ENCODE data around the gene FALEC. TPM values are rescaled to one million over a fixed set of nuclear protein-coding genes. Genes with fewer than 3 reads are reported as not detected.

The FALEC gene
- total and polyA plus RNA-seq, 2 donors = 0.16 to 0.19 TPM

DNA sequence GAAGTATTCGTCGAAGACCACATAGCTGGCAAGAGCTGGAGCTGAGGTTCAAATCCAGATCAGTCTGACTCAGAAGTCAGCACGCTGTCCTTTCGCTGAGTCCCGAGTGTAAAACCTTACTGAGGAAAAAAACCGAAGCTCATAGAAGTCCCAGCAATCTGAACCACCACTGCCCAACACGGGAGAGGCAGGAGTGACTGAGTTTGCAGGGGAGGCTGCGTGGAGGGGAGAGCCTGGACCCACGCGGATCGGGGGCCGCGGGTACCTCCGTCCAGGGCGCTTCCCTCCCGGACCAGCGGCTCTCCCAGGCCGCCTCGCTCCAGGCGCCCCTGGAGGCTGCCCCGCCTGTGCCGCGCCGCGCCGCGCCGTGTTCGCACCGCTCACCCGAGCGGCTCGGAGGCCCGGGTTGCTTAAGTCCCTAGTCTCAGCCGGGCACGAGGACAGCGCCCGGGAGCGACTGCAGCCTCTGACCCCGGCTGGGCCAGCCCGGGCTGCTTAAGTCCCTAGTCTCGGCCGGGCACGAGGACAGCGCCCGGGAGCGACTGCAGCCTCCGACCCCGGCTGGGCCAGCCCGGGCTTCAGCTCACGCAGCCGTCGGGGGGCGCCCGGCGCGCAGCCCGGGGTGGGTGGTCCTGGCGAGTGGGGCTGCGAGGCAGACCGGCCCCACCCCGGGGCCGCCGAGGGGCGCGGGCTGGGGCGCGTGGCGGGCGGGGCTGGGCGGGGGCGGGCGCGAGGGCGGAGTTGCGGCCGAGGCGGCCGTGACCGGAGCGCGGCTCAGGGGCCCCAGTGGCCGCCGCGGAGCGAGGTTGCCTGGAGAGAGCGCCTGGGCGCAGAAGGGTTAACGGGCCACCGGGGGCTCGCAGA is 33.3 kb downstream of the FALEC start, which contains the start of gene ADAMTSL4:
Gene ADAMTSL4 (plus strand): TSS at position 777 of the 864 bp plus-strand sequence. CDS start 2,881 bp downstream, outside the sequence.
- peak in 1 of 9 donors; percentile 47 for DNase-seq (ENCODE audit: low read depth in 6 of 9, low spot score in 9 of 9)
- under 1% methylated on average over 91 of the region's 91 CpGs for WGBS
- H3K4me1 ChIP-seq (ENCODE audit: control insufficient read depth in 2 of 2, insufficient read depth in 2 of 2, low read length in 2 of 2) = peaks cover 16 to 31% of the 10 kb centered on the region in 2 donors

DNA sequence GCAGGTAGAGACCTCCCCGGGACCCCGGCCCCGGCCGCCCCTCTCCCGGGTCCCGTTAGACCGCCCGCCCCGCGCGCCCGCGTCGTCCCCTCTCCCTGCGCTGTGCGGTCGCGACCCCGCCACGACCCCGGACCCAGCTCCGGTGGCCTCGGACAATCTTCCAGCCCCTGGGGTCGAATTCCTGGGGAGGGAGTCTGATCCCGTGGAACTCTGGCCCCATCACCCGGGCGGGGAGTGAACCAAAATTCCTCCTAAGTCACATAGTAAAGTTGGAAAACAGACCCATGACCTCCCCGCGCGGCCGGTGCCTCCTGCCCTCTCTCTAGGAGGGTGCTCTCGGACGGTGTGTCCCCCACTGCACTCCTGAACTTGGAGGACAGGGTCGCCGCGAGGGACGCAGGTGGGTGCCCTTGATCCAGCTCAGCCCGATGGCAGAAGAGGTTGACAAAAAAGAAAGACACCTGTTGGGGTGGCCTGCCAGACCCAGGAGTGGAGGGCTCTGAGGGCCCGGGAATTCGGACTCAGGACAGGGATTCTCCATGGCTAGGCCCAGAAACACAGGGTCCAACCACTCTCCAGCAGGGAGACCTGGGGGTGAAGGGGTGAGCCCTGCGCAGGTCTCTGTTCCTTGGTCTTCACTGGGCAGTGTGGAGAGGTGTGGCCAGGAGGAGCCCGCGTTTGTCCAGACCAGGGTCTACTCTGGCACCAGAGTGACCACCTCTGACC is 34.1 kb downstream of the FALEC start:
- Histone ChIP-seq H3K4me3 (ENCODE audit: low read length in 2 of 2) (peak overlapping the region in 1 of 2 donors; percentile 55), H3K36me3 (ENCODE audit: control insufficient read depth in 2 of 2, insufficient read depth in 2 of 2, low read length in 1 of 2) (no peaks in the 10 kb centered on the region), H3K27ac (ENCODE audit: low read depth in 1 of 2, low read length in 1 of 2) (peak overlapping the region in 1 of 2 donors; percentile 42), H3K27me3 (ENCODE audit: control insufficient read depth in 2 of 2, insufficient read depth in 1 of 2, low read length in 1 of 2) (peaks cover 25 to 76% of the 10 kb centered on the region in 2 donors), H3K9me3 (ENCODE audit: control insufficient read depth in 2 of 2, insufficient read depth in 1 of 2, low read length in 1 of 2) (no peaks in the 10 kb centered on the region), H3K4me1 (ENCODE audit: control insufficient read depth in 2 of 2, insufficient read depth in 2 of 2, low read length in 2 of 2) (peaks cover 16 to 31% of the 10 kb centered on the region in 2 donors)
- no peak for DNase-seq (ENCODE audit: low read depth in 6 of 9, low spot score in 9 of 9)
- 40% methylated on average over 43 of the region's 43 CpGs for WGBS

More for the DNA sequence above, 33.3 kb downstream of the FALEC start, which contains the start of gene ADAMTSL4:
- Histone ChIP-seq H3K27me3 (ENCODE audit: control insufficient read depth in 2 of 2, insufficient read depth in 1 of 2, low read length in 1 of 2) (peaks cover 25 to 76% of the 10 kb centered on the region in 2 donors), H3K27ac (ENCODE audit: low read depth in 1 of 2, low read length in 1 of 2) (peak within 1 kb of the TSS in 1 of 2 donors; percentile 42), H3K9me3 (ENCODE audit: control insufficient read depth in 2 of 2, insufficient read depth in 1 of 2, low read length in 1 of 2) (no peaks in the 10 kb centered on the region), H3K36me3 (ENCODE audit: control insufficient read depth in 2 of 2, insufficient read depth in 2 of 2, low read length in 1 of 2) (no peaks in the 10 kb centered on the region), H3K4me3 (ENCODE audit: low read length in 2 of 2) (peak within 1 kb of the TSS; percentile 16 to 55)

DNA sequence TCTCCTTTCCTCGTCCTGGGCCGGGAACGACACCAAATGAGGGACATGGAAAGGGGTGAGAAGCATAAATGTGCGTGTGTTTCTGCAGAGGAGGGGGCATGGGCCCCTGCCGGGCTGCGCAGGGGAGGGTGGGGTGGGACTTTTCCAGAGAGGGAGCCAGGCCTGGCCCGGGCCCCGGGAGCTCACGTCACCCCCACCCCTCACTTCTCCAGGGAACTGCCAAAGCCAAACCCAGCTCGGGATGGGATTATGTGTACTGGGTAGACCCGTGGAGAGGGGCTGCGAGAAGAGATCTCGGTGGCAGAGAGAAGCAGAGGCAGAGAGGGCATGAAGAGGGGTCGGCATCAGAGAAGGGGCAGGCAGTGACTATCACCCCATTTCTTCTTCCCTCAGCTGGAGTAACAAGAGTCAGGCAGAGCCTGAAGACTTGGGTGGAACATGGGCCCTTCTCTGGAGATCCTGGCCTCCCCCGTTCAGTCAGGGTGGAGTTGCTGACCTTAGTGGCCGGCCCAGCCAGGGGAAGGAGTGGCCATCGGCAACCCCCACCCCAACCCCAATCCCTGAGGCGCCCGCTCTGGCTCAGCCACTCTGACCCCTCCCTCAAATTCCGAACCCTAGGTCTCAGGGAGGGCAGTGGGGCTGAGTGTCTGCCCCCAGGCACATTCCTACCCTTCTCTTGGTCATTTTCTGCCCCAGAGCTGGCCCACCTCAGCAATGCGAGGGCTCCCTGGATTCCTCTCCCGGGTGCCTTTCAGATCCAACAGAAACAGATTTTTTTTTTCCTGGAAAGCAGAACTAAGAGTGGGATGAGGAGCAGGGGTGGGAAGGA is 34.9 kb downstream of the FALEC start:
- H3K27me3 ChIP-seq (ENCODE audit: control insufficient read depth in 2 of 2, insufficient read depth in 1 of 2, low read length in 1 of 2) = peaks cover 25 to 74% of the 10 kb centered on the region in 2 donors
- 93% methylated on average over 22 of the region's 22 CpGs for WGBS
- H3K9me3 ChIP-seq (ENCODE audit: control insufficient read depth in 2 of 2, insufficient read depth in 1 of 2, low read length in 1 of 2) = no peaks in the 10 kb centered on the region
- H3K27ac ChIP-seq (ENCODE audit: low read depth in 1 of 2, low read length in 1 of 2) = peak overlapping the region in 1 of 2 donors; percentile 26
- no peak overlapping the region for H3K4me3 ChIP-seq (ENCODE audit: low read length in 2 of 2)
- H3K4me1 ChIP-seq (ENCODE audit: control insufficient read depth in 2 of 2, insufficient read depth in 2 of 2, low read length in 2 of 2) = peaks cover 16 to 31% of the 10 kb centered on the region in 2 donors
- H3K36me3 ChIP-seq (ENCODE audit: control insufficient read depth in 2 of 2, insufficient read depth in 2 of 2, low read length in 1 of 2) = no peaks in the 10 kb centered on the region
- no peak for DNase-seq (ENCODE audit: low read depth in 6 of 9, low spot score in 9 of 9)

DNA sequence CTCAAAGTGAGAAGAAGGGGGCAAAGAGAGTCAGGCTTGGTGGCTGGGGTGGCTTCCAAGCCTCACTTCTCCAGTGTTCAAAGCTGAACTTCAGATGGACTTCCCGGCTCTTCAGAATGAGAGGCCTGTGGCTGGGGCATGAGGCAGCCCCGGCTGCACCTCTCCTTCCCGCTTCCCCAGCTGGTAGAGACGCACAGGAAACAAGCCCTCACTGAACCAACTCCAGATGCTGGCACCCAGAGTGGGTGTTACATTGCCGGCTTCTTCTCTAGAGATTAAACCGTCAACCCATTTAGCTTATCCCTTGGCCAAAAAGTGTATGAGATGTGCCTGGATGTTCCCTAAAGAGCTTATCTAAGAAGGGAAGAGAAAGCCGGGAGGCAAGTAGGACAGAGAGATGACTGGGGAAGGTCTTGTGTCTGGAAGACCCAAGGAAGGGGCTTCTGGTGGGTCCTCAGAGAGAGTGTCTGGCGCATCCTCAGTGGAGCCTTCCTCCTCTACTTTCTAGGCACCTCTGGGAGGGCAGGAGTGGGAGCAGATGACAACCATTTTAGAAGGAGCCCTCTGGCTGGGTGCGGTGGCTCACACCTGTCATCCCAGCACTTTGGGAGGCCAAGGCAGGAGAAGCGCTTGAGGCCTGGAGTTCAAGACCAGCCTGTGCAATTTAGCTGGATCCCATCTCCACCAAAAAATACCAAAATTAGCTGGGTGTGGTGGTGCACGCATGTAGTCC is 35.7 kb downstream of the FALEC start:
- no peaks in the 10 kb centered on the region for H3K36me3 ChIP-seq (ENCODE audit: control insufficient read depth in 2 of 2, insufficient read depth in 2 of 2, low read length in 1 of 2)
- no peaks in the 10 kb centered on the region for H3K9me3 ChIP-seq (ENCODE audit: control insufficient read depth in 2 of 2, insufficient read depth in 1 of 2, low read length in 1 of 2)
- peak in 2 of 9 donors; percentile 29 to 51 for DNase-seq (ENCODE audit: low read depth in 6 of 9, low spot score in 9 of 9)
- H3K4me3 ChIP-seq (ENCODE audit: low read length in 2 of 2) = no peak overlapping the region
- H3K27ac ChIP-seq (ENCODE audit: low read depth in 1 of 2, low read length in 1 of 2) = no peak overlapping the region
- peaks cover 16 to 31% of the 10 kb centered on the region in 2 donors for H3K4me1 ChIP-seq (ENCODE audit: control insufficient read depth in 2 of 2, insufficient read depth in 2 of 2, low read length in 2 of 2)
- peaks cover 25 to 67% of the 10 kb centered on the region in 2 donors for H3K27me3 ChIP-seq (ENCODE audit: control insufficient read depth in 2 of 2, insufficient read depth in 1 of 2, low read length in 1 of 2)
- 49% methylated on average over 11 of the region's 11 CpGs for WGBS

DNA sequence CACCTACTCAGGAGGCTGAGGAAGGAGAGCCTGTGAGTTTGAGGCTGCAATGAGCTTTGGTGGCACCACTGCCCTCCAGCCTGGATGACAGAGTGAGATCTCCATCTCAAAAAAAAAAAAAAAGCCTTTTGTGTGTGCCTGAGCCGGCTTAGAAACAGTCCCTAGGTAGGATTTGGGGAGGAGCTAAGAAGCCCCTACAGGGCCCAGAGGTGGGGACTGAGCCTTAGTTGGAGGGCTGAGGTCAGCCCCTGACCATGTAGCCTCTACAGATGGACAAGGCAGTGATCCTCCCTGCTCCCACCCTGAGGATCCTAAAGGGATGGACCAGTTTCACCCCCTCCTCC is 36.2 kb downstream of the FALEC start:
- no peaks in the 10 kb centered on the region for H3K36me3 ChIP-seq (ENCODE audit: control insufficient read depth in 2 of 2, insufficient read depth in 2 of 2, low read length in 1 of 2)
- DNase-seq (ENCODE audit: low read depth in 6 of 9, low spot score in 9 of 9) = no peak
- 23% methylated on average over 1 of the region's 1 CpG for WGBS
- H3K27me3 ChIP-seq (ENCODE audit: control insufficient read depth in 2 of 2, insufficient read depth in 1 of 2, low read length in 1 of 2) = peaks cover 25 to 63% of the 10 kb centered on the region in 2 donors
- H3K9me3 ChIP-seq (ENCODE audit: control insufficient read depth in 2 of 2, insufficient read depth in 1 of 2, low read length in 1 of 2) = no peaks in the 10 kb centered on the region
- no peak overlapping the region for H3K27ac ChIP-seq (ENCODE audit: low read depth in 1 of 2, low read length in 1 of 2)
- no peak overlapping the region for H3K4me3 ChIP-seq (ENCODE audit: low read length in 2 of 2)
- H3K4me1 ChIP-seq (ENCODE audit: control insufficient read depth in 2 of 2, insufficient read depth in 2 of 2, low read length in 2 of 2) = peaks cover 16 to 31% of the 10 kb centered on the region in 2 donors

DNA sequence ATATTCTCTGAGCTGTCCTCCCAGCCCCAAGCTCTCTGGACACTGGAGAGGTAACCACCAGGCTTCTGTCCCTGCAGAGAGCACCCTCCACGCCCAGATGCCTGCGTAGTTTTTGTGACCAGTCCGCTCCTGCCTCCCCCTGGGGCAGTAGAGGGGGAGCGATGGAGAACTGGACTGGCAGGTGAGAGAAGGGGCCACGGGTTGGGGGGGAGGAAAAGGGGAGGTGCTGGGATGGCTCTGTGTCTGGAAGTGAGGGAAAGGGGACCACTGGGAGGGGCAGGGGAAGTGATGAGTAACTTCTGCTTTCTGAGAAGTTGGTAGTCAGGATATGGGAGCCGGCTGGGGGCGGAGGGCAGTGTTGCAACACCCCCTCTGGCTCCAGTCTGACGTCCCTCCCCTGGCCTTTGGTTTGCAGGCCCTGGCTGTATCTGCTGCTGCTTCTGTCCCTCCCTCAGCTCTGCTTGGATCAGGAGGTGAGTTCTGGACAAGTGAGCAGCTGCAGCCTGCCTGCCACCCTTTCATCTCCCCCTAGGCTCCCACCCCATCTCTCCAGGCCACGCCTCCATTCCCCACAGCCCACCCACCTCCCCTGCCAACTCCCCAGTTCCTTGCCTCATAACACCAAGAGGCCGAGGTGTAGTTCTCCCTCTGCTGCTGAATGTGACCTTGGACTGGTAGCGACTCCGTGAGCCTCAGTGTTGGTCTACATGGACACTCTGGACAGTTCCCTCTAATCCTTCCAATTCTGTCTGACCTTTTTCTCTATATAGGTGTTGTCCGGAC is 36.8 kb downstream of the FALEC start:
- peaks cover 25 to 58% of the 10 kb centered on the region in 2 donors for H3K27me3 ChIP-seq (ENCODE audit: control insufficient read depth in 2 of 2, insufficient read depth in 1 of 2, low read length in 1 of 2)
- peak overlapping the region; percentile 32 to 53 for H3K27ac ChIP-seq (ENCODE audit: low read depth in 1 of 2, low read length in 1 of 2)
- H3K4me1 ChIP-seq (ENCODE audit: control insufficient read depth in 2 of 2, insufficient read depth in 2 of 2, low read length in 2 of 2) = peaks cover 16 to 31% of the 10 kb centered on the region in 2 donors
- no peak overlapping the region for H3K4me3 ChIP-seq (ENCODE audit: low read length in 2 of 2)
- no peaks in the 10 kb centered on the region for H3K9me3 ChIP-seq (ENCODE audit: control insufficient read depth in 2 of 2, insufficient read depth in 1 of 2, low read length in 1 of 2)
- 37% methylated on average over 13 of the region's 13 CpGs for WGBS
- H3K36me3 ChIP-seq (ENCODE audit: control insufficient read depth in 2 of 2, insufficient read depth in 2 of 2, low read length in 1 of 2) = no peaks in the 10 kb centered on the region
- no peak for DNase-seq (ENCODE audit: low read depth in 6 of 9, low spot score in 9 of 9)

DNA sequence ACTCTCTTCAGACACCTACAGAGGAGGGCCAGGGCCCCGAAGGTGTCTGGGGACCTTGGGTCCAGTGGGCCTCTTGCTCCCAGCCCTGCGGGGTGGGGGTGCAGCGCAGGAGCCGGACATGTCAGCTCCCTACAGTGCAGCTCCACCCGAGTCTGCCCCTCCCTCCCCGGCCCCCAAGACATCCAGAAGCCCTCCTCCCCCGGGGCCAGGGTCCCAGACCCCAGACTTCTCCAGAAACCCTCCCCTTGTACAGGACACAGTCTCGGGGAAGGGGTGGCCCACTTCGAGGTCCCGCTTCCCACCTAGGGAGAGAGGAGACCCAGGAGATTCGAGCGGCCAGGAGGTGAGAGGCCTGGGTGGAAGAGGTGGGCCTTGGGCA is 37.3 kb downstream of the FALEC start:
- WGBS = 89% methylated on average over 12 of the region's 12 CpGs
- Histone ChIP-seq H3K36me3 (ENCODE audit: control insufficient read depth in 2 of 2, insufficient read depth in 2 of 2, low read length in 1 of 2) (no peaks in the 10 kb centered on the region), H3K4me3 (ENCODE audit: low read length in 2 of 2) (no peak overlapping the region), H3K4me1 (ENCODE audit: control insufficient read depth in 2 of 2, insufficient read depth in 2 of 2, low read length in 2 of 2) (peaks cover 16 to 31% of the 10 kb centered on the region in 2 donors), H3K9me3 (ENCODE audit: control insufficient read depth in 2 of 2, insufficient read depth in 1 of 2, low read length in 1 of 2) (no peaks in the 10 kb centered on the region), H3K27me3 (ENCODE audit: control insufficient read depth in 2 of 2, insufficient read depth in 1 of 2, low read length in 1 of 2) (peaks cover 23 to 52% of the 10 kb centered on the region in 2 donors), H3K27ac (ENCODE audit: low read depth in 1 of 2, low read length in 1 of 2) (peak overlapping the region in 1 of 2 donors; percentile 6)
- no peak for DNase-seq (ENCODE audit: low read depth in 6 of 9, low spot score in 9 of 9)
